ENCODE data around the gene PFKFB1. TPM values are rescaled to one million over a fixed set of nuclear protein-coding genes. Genes with fewer than 3 reads are reported as not detected.

Gene PFKFB1
- total and polyA plus RNA-seq, 9 of the 15 experiments (the other 6 are each of a cell fraction or from before 2014, with no cell fraction given) = 0.07 to 0.24 (median 0.15) TPM; not detected in 2

- TF ChIP-seq PCBP1 (IDR thresholded peaks at IDR 0.05; ENCODE audit: low read depth, low read length, poor library complexity, severe bottlenecking) = no peak
- TF ChIP-seq HNRNPUL1 (IDR thresholded peaks at IDR 0.05; ENCODE audit: low read length) = no peak
- no peak for TF ChIP-seq ZNF511 (CRISPR knock-in tag; IDR thresholded peaks at IDR 0.05)
Measured at GRCh38 chrX:55039471-55039870, 45.5 kb upstream of the PFKFB1 start (continued).

- 56% methylated on average over 2 of the region's 2 CpGs for WGBS (ENCODE audit: insufficient coverage, low coverage, missing lambda C conversion rate)
- DNase-seq (ENCODE audit: extremely low read depth in 1 of 4, low spot score in 3 of 4) = no peak
- H3K36me3 ChIP-seq (ENCODE audit: control insufficient read depth, insufficient read depth, low read length) = no peaks in the 10 kb centered on the region
- no peaks in the 10 kb centered on the region for H3K27me3 ChIP-seq (ENCODE audit: control insufficient read depth in 2 of 2, insufficient read depth in 2 of 2, low read length in 2 of 2)
- ChIA-PET POLR2A (no interaction called here), CTCF (ENCODE audit: low intra/inter-chr PET ratio) (no interaction called here)
- no peaks in the 10 kb centered on the region for H4K20me1 ChIP-seq (replicated peaks; ENCODE audit: control insufficient read depth, insufficient read depth, low read length)
- H3K4me2 ChIP-seq (ENCODE audit: insufficient read depth, low read length) = no peak overlapping the region; the same call in 1 of the 2 replicates
- H2AFZ ChIP-seq (ENCODE audit: low read depth, low read length) = no peak overlapping the region
- peaks cover 3 to 21% of the 10 kb centered on the region in 2 experiments; a peak in 3 of 5 replicates for H3K4me1 ChIP-seq (replicated peaks in 1 of 2; ENCODE audit: control insufficient read depth in 2 of 2, insufficient read depth in 2 of 2, low read length in 2 of 2)
- no TSS peak for BruUV-seq (replicated peaks)
- H3K9me1 ChIP-seq (ENCODE audit: control insufficient read depth, insufficient read depth, low read length) = no peaks in the 10 kb centered on the region
- peaks cover 17% of the 10 kb centered on the region for H3K79me2 ChIP-seq (ENCODE audit: control insufficient read depth, insufficient read depth, low read length)
- no peaks in the 10 kb centered on the region for H3K9me3 ChIP-seq (replicated peaks; ENCODE audit: control insufficient read depth, insufficient read depth, low read depth, low read length)
- intact Hi-C loops (cut with micrococcal nuclease) (no loop called here), in situ Hi-C loops (cut with MboI) (no loop called here)
- FAIRE-seq = no peak
- no peak overlapping the region for H3K27ac ChIP-seq (ENCODE audit: extremely low read depth, low read depth, low read length)
- H3K4me3 ChIP-seq = no peak overlapping the region
- H3K9ac ChIP-seq (ENCODE audit: insufficient read depth in 1 of 2, low read depth in 2 of 2, low read length in 2 of 2) = no peak overlapping the region
- ATAC-seq = no peak; the same call in 2 of the 3 replicates
- TF ChIP-seq RBM15 (IDR thresholded peaks at IDR 0.05; ENCODE audit: insufficient read depth, low read length) = no peak
- TF ChIP-seq CTCF (IDR thresholded peaks at IDR 0.05 in 2 of 3, conservative IDR thresholded peaks at IDR 0.05 in 1 of 3; ENCODE audit: insufficient read depth in 2 of 3, low read depth in 1 of 3, low read length in 3 of 3) = no peak
- no peak for TF ChIP-seq RREB1 (CRISPR knock-in tag; IDR thresholded peaks at IDR 0.05)
- TF ChIP-seq CREM (IDR thresholded peaks at IDR 0.05; ENCODE audit: low read depth) = no peak
- no peak for TF ChIP-seq HES1 (IDR thresholded peaks at IDR 0.05; ENCODE audit: low read depth)
- no peak for TF ChIP-seq HNRNPK (IDR thresholded peaks at IDR 0.05; ENCODE audit: low read depth, low read length, poor library complexity, severe bottlenecking)
- TF ChIP-seq SMARCA4 (IDR thresholded peaks at IDR 0.05) = no peak
- no peak for TF ChIP-seq NR2C1 (IDR thresholded peaks at IDR 0.05)
- no peak for TF ChIP-seq NR2C1 (tag; IDR thresholded peaks at IDR 0.05)
- no peak for TF ChIP-seq SMAD4 (CRISPR knock-in tag; conservative IDR thresholded peaks at IDR 0.05)
Measured at GRCh38 chrX:55033429-55033828, 39.4 kb upstream of the PFKFB1 start.

All from K562 (cell line).